GM21619 (cell line): ENCODE results near the gene PRELID3B.

ENCODE experiments used
- ATAC-seq: cut with Tn5 transposase; IDR thresholded peaks from one replicate; pipeline ENCODE4 v1.9.1; 2021; ENCODE audit not compliant: unreplicated experiment

The PRELID3B gene

DNA sequence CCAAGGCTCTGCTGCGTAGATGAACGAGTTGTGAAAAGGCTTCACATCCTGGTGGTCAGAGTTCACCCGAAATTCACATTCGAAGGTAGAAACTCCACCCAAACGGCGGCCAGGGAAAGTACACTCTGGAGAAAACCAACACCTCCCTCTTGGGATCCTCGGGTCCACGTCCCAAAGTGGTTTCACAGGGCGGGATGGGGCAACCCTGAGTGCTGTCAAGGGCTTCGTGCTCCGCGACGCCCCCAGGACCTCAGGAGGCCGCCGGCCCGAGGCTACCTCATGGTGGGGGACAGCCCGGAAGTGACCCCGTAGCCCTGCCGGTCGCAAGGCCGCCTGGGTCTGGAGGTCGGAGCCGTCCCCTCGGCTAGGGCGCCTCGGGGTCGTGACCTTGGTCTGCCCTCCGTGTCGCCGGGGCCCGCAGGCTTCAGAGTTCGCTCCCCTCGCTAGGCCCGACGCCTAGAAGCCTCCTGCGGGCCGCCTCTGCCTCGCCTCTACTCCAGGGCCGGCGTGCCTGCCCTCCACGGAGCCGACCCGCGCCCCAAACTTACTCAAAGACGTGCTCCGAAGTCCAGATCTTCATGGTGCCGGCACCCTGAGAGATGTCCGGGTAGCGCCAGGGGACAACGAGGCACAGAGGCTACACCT is at the start of gene PRELID3B:
Gene PRELID3B, minus strand, starts transcription at position 636 of the 645 bp plus-strand sequence. Its CDS starts 56 bp downstream, at position 580.
- peak; percentile 35 for ATAC-seq

DNA sequence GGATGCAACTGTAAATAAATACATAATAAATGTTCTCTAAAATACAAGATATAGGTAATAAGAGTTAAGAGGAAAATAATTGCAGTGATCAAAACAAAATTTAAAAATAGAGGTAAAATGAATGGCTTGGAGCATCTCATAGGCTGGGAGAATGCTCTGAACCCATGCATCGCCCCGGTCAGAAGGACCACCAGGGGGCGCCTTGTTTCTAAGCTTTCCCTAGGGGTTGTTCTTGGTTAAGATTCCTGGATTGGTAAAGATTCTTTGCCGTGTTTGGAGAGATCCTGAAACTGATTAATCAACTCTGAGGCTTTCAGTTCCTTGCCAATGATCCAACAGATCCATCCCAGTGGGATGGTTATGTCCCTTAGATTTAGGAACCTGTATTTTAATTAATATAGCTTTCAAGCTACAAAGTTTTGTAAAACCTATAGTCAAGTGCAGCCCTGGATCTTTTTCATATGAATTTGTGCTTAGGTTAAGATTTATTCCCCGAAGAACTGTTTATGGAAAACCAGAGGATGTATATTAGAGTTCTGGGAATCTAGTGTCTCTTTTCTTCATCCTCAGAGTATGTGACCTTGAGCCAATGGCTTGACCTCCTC is 45.3 kb upstream of the PRELID3B start:
- peak; percentile 53 for ATAC-seq

DNA sequence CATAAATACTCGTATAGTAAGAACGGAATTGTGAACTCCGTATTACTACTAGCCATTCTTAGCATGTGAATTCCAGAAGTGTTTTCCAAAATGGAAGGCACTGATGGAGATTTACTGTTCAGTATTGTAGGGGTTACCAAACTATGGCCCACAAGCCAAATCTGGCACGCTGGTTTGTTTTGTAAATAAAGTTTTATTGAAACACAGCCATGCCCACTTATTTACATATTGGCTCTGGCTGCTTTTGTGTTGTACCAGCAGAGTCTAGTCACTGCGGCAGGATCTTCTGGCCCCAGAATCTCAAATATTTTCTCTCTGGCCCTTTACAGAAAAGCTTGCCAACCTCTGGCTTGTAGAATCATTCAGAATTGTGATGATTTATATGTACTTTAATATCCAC is 44.3 kb upstream of the PRELID3B start:
- ATAC-seq, result no peak

DNA sequence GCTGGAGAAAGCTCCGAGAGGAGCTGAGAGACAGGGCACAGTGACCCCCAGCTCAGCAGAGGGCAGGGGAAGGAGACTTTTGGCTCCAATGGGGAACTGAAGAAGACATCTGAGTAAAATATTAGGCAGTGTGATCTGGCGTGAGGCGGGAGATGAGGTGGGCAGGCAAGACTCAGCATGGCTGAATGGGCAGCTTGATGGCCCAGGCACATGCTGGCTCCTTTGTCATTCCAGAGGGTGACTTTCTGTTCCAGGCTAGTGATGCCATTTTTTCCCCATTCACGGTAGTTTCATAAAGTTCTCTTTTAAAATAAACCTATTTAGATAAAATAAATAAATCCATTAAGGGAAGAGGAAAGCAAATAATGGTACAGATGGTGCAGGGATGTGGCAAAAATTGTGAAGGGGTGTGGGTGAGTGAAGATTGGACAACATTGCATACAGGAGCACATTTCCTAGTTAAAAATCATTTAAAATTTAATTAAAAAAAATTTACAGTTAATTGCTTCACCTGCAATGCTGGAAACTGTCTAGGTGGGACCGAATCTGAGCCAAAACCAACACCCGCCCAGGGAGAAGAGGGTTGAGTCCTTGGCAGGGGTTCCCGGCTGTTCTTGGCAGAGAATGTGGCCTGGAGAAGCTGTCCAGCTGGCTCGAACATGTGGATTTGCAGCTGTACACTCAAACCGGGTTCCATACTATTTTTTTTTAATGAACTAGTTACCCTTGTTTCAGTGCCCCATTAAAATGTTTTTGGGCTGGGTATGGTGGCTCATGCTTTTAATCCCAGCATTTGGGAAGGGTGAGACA is 41.7 kb upstream of the PRELID3B start:
- no peak for ATAC-seq

DNA sequence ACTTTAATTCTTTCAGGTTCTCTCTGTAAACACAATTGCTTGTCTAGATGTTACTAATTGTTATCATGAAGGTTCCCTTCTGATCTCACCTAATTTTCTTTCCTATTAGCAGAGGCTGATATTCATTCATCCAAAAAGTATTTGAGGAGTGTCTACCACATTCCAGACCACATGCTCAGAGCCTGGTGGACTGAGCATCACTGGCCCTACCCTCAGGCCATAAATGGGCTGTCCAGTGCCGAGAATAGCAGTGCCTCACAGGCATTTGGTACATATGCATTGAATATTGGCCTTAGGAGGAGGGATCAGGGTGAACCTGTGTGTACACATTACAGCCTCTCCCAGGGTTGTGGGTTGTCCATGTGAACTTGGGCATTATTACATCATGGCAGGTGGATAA is 40.4 kb upstream of the PRELID3B start:
- ATAC-seq, result no peak

DNA sequence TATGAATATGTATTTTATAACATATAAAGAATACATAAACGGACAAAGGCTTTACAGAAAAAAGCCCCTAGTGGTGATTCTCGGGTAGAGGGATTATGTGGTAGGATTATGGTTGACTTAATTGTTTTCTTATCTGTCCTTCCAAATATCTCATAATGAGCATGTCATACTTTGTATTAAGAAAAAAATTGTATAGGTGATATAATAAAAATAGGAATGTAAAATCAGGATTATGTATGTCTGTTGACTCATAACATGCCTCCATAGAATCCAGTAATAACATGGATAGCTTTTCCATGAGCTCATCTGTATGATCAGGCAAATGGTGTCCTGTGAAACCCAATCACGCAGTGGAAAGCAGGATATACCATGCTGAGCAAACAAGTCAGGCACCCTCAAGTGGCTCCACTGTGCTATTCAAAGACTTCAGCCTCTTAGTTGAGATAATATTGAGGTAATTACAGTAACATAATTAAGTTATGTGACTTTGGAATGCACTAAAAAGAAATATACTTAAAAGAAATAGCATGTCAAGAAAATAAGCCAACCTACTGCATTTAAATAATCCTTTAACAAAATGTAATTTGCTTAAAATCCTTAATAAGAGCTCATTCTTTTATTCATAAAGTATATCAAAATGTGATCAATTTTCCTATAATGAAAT is 39.6 kb upstream of the PRELID3B start:
- no peak for ATAC-seq

DNA sequence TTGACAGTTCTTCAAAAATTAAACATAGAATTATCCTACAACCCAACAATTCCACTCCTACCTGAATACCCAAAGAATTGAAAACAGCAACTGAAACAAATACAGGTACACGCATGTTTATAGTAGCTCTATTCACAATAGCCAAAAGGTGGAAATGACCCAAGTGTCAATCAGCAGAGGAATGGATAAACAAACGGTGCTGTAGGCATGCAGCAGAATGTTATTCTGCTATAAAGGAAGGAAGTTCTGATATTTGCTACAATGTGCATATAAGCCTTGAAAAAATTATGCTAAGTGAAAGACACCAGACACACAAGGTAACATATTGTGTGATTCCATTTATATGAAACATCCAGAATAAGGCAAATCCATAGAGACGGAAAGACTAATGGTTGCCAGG is 38.5 kb upstream of the PRELID3B start:
- no peak for ATAC-seq

DNA sequence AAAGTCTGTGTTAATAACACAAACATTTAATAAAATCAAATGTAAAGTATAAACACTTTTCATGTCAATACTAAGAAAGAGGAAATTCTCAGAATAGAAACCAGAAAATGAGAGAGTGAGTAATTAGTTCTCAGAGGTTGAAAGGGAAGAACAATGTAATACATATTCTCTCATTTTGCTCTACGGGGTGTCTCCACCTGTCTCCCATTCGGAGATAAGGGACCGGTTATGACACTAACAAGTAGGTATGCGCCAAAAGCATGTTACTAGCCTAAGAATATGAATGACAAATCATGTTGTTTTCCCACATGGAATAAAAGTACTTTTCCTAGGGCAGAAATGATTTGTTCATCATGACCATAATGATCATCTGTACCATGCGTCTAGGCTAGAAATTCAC is 35.6 kb upstream of the PRELID3B start:
- ATAC-seq, result no peak

DNA sequence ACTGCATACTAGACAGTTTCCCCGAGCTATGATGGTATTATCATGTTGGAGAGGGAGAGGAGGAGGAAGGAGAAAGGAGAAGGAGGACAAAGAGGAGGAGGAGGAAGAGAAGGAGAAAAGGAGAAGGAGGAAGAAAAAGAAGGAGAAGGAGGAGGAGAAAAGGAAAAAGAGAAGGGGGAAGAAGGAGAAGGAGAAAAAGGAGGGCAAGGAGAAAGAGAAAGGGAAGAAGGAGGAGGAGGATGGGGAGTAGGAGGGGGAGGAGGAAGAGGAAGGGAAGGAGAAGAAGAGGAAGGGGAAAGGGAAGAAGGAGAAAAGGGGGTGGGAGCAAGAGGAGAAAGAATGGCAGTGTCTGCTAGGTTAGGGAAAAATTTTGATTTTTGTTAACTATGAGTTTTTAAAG is 35.1 kb upstream of the PRELID3B start:
- ATAC-seq, result no peak

DNA sequence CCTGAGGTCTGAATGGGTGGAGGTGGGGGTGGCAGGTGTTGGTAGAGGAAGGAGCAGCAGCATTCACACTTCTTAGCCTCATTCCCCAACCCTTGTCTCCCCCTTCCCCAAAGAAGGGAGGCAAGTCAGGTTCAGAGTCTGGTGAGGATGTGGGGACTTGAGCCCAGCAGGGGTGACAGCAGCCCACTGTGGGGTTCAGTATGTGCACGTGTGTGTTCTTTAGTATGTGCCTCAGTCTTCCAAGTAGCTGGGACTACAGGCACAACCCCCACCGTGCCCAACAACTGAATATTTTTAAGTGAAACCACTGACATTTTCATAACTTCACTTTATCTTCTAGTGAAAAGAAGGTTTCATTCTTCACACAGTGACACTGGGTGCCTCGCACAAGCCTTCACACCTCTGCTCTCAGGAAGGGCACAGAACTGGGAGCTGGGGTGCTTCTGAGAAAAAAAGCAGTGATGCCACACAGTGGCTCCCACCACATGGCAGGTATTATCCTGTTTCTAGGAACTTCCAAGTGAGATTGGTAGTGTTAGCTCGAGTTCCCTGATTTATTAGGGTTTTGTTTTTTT is 33.4 kb upstream of the PRELID3B start:
- ATAC-seq, result no peak

DNA sequence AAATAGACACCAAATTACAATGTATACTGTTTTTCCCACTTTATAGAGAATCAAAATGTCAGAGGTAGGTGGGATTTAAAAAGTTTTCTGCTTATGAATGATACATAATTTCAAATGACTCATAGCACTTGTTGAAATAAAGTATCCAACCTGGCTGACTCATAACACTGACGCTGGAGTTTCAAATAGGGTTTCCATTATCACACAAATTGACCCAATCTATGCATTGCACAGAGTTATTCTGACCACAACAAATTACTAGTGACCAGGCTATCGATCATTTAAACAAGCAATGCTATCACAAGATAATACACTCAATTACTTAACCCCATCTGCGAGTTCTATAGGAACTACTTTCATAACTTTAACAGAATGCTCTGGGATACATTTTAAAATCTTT is 31.9 kb upstream of the PRELID3B start:
- no peak for ATAC-seq

DNA sequence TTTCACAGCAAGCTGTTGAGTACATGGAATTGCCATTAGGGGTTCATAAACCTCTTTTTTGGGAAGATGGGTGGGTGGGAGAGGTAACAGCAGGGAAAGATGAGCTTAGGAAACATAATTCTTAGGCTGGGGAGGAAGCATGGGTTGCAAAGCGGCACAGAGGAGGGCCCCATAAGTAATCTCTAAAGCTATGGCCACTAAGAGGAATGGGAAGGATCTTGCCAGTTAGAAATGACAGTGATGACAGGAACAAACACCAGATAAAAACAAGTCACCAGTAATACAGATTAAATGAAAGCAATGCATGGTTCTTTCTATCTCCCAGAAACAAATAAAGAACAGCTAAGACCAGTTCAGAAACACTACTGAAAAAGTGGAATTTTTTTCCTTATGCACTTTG is 31.0 kb upstream of the PRELID3B start:
- ATAC-seq, result no peak

DNA sequence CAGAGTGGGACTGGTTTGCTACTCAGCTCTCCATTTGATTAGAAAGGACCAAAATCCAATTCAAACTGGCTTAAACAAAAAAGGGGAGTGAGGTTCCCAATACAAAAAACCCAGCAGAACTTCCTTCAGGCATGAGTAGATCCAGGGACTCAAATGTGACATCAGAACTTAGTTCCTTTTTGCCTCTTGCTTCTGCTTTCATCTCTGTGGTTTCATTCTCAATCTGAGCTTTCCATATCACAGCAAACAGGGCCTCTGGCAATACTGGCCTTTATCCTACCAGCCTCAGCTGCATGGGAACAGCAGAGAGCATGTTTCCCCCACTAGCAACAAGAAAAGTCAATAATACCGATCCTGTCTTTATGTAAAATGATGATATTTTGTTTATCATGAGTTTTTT is 28.6 kb upstream of the PRELID3B start:
- ATAC-seq, result peak; percentile 65

DNA sequence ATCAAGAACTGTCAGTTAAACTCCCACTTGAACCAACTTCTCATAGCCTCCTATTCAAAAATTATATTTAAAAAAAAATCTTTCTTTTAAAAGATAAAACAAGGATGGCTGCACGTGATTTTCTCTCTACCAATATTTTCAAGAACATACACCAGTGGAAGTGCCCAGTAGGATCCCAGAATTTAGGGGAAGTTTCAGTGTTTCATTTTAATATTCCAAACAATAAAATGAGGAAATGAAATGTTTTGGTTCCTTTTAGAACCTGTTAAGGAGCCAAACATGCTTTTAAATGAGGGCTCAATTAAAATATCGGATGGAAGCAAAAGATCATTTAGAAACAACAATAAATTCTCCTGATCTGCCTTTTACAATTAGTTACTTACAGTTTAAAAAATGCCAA is 26.4 kb upstream of the PRELID3B start:
- ATAC-seq, result no peak

DNA sequence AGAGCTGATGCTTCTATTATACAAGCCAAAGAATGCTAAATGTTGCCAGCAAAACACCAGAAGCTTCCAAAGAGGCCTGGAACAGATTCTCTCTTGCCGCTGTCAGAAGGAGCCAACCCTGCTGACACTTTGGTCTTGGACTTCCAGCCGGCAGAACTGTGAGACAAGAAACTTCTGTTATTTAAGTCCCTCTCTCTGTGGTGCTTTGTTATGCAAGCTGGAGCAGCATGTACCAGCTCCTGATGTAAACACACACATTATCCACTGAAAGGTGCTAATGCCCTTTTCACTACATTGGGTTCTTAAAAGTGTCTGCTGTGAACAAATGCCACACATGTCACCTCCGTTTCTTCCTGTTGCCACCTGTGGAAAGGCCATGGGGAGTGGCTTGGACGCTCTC is 25.9 kb upstream of the PRELID3B start:
- ATAC-seq, result no peak

DNA sequence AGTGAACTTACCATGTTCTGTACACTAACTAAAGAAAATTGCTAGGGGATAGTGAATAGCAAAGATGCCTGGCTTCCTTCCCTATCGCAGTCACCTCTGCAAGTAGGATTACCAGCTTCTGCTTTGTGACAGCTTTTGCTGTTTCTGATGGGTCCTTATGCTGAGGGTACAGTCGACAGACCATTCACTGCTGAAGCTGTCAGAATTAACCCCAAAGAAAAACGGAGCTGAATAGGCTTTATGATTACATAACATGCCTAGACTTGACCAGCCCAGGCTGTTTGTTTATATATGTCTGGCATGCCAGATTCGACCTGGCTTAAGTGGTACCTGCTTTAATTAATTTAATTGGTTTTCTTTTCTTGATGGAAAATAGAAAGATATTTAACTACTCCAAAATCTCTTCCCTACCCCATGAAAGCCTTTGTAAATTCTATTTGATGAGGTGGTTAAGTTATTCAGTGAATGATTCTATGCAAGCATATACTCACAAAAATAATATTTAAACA is 21.7 kb upstream of the PRELID3B start:
- no peak for ATAC-seq

DNA sequence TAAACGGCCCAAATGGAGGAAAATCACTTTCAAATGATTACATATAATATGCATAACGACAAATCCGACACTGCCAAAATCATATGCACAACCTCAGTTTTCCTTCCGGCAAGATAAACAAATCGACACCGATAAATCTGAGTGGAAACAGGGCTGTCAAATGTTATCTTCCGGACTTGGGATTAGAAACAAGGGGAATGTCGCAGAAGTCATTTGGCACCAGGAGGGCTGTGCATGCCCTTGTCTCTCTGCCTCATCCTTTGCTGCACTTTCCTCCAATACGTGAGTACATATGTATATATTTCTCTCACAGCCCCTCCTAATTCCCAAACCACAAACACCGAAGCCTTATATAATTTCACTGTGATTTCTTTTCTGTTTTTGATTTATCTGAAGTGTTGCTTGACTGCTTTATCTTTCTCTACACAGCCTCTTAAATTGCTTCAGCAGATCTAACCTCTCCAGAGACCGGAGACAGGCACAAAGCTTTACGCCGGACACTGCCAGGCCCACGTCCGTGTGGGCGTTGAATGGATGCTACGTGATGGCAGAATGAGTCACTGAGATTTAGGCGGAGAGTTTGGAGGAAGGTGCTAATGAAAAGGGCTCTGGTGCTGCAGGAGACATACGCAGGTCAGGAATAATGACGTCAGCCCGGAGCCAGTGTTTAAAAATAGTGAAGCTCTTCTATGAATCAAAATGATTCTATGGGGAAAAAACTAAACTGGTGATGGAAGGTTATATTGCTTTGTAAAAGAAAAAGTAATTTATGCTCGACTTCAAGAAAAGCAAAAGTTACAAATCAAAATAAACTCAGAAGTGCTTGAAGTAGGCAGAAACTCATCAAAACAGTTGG is 21.0 kb upstream of the PRELID3B start:
- no peak for ATAC-seq

DNA sequence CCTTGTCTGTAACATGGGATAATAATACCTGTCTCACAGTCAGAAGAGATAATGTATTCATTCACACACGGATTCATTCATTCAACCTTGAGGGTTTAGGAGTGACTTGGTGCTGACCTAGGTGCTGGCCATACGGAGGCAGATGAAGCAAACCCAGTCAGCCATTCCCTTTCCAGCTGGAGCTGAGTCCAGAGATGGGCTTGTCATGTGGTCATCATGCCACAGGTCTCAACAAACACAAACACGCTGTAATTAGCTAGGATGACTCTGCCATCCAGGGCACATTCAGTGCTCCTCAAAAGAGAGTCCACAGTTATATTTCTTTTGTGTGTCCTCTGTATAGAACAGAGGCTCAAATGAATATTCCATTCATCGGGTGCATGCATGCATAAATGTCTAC is 19.5 kb upstream of the PRELID3B start:
- no peak for ATAC-seq

DNA sequence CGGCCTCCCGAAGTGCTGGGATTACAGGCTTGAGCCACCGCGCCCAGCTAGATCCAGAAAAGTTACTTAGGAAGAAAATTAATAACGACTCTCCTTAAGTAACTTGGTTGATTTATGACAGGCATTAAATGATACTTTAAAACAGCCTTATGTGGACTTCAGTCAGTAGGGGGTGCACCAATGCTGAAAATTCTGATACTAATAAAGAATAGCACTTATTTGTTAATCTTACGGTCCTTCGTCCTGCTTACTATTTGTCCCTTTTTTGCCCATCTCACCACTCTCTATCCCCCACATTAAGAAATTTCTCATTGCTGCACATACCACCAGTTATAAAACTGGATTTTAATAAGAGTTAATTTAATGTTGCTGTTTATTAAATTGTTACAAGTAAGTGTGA is 12.7 kb upstream of the PRELID3B start:
- ATAC-seq, result no peak

DNA sequence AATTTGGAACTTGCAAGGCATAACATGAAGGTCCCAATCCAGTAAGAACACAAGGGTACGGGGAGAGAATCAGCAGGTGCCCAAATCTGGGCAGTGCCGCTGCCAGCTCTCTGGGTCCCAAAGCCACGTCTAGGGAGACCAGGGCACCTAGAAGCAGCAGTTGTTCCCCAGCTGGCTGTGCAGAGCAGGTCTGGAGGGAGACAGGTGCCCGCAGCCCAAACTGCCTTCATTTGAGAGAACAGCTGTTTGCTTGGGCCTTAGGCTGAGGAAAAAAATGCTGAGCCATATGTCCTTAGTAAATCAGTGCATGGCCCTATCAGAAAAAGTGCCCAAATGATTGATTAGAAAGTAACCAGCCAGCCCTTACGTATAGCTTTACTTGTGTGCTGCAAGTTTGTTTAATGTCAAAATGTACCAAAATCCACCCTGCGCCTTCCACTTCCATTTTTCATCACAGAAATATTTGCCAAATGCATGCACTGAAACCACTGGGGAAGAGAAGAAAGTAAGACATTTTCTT is 9.1 kb upstream of the PRELID3B start:
- no peak for ATAC-seq
